Measurements from ENCODE around the gene HTRA3. TPM values are rescaled to one million over a fixed set of nuclear protein-coding genes. Genes with fewer than 3 reads are reported as not detected.

HTRA3 gene
- total RNA-seq, 1 donor from 2014 or later, result not detected

GRCh38 chr4:8276358-8277240 is 7.0 kb downstream of the HTRA3 start:
- no peaks in the 10 kb centered on the region for H3K4me1 Mint-ChIP-seq

GRCh38 chr4:8277356-8278008 is 7.9 kb downstream of the HTRA3 start:
- Mint-ChIP-seq H3K27me3 (peaks cover 11% of the 10 kb centered on the region), H3K27ac (no peak overlapping the region), H3K4me3 (no peak overlapping the region), H3K9me3 (no peaks in the 10 kb centered on the region), H3K36me3 (ENCODE audit: low read depth) (no peaks in the 10 kb centered on the region), H3K4me1 (no peaks in the 10 kb centered on the region)
- ChIA-PET CTCF (no interaction called here), POLR2A (no interaction called here)
- DNase-seq (no peak), ATAC-seq (ENCODE audit: low read depth) (no peak)
- intact Hi-C loops (cut with micrococcal nuclease), result no loop called here
- TF ChIP-seq CTCF (IDR thresholded peaks at IDR 0.05), result no peak

More at GRCh38 chr4:8276358-8277240, 7.0 kb downstream of the HTRA3 start:
- TF ChIP-seq CTCF (IDR thresholded peaks at IDR 0.05), result no peak
- intact Hi-C loops (cut with micrococcal nuclease), result no loop called here
- Mint-ChIP-seq H3K4me3 (no peak overlapping the region), H3K27me3 (peaks cover 14% of the 10 kb centered on the region), H3K27ac (no peak overlapping the region), H3K36me3 (ENCODE audit: low read depth) (no peaks in the 10 kb centered on the region), H3K9me3 (no peaks in the 10 kb centered on the region)
- DNase-seq (no peak), ATAC-seq (ENCODE audit: low read depth) (no peak)
- POLR2A ChIA-PET, result no interaction called here
- CTCF ChIA-PET, result no interaction called here

GRCh38 chr4:8278009-8278395 is 8.4 kb downstream of the HTRA3 start:
- Mint-ChIP-seq H3K27ac (no peak overlapping the region), H3K9me3 (no peaks in the 10 kb centered on the region), H3K4me1 (no peaks in the 10 kb centered on the region), H3K36me3 (ENCODE audit: low read depth) (no peaks in the 10 kb centered on the region), H3K4me3 (no peak overlapping the region), H3K27me3 (peaks cover 11% of the 10 kb centered on the region)
- DNase-seq (no peak), ATAC-seq (ENCODE audit: low read depth) (no peak)
- CTCF ChIA-PET, result no interaction called here
- POLR2A ChIA-PET, result no interaction called here
- intact Hi-C loops (cut with micrococcal nuclease), result no loop called here
- TF ChIP-seq CTCF (IDR thresholded peaks at IDR 0.05), result no peak

GRCh38 chr4:8278421-8279287 is 9.1 kb downstream of the HTRA3 start:
- peaks cover 8% of the 10 kb centered on the region for H3K27me3 Mint-ChIP-seq

More at GRCh38 chr4:8278421-8279287, 9.1 kb downstream of the HTRA3 start:
- ChIA-PET CTCF (no interaction called here), POLR2A (no interaction called here)
- H3K4me1 Mint-ChIP-seq, result no peaks in the 10 kb centered on the region
- intact Hi-C loops (cut with micrococcal nuclease), result no loop called here
- no peak overlapping the region for H3K27ac Mint-ChIP-seq
- H3K9me3 Mint-ChIP-seq, result no peaks in the 10 kb centered on the region
- DNase-seq (no peak), ATAC-seq (ENCODE audit: low read depth) (no peak)
- H3K4me3 Mint-ChIP-seq, result no peak overlapping the region
- TF ChIP-seq CTCF (IDR thresholded peaks at IDR 0.05), result no peak
- no peaks in the 10 kb centered on the region for H3K36me3 Mint-ChIP-seq (ENCODE audit: low read depth)
